Left kidney (tissue), 8 donors: ENCODE data around the gene MYCBPAP. TPM values are rescaled to one million over a fixed set of nuclear protein-coding genes. Genes with fewer than 3 reads are reported as not detected.

Experiments
- DNase-seq: peaks from one replicate; pipeline ENCODE4 v3.0.0-alpha.2; 2013
- long read RNA-seq, 8 donors: transcript quantifications; one replicate each; lab custom pipeline, GENCODE V29; 2026
- polyA plus RNA-seq: library from polyadenylated mRNA; unstranded; fragments of 120-200 nt; gene quantifications from one replicate; pipeline ENCODE4 v1.2.1, GENCODE V29; 2013; ENCODE audit not compliant: insufficient read length

Gene MYCBPAP
- 3.0 TPM for polyA plus RNA-seq
- long read RNA-seq, donor 1: 0 reads
- long read RNA-seq, donor 2: 0 reads
- long read RNA-seq, donor 3: 0 reads
- long read RNA-seq, donor 4: 0 reads
- long read RNA-seq, donor 5: 0 reads
- long read RNA-seq, donor 6: 0 reads
- long read RNA-seq, donor 7: 0 reads
- long read RNA-seq, donor 8: 0 reads

GRCh38 chr17:50507871-50508572 is at the start of gene MYCBPAP:
Gene MYCBPAP, plus strand, starts transcription at chr17:50508439. Its CDS starts 236 bp downstream, at chr17:50508675.
- peak; percentile 85 for DNase-seq

DNA sequence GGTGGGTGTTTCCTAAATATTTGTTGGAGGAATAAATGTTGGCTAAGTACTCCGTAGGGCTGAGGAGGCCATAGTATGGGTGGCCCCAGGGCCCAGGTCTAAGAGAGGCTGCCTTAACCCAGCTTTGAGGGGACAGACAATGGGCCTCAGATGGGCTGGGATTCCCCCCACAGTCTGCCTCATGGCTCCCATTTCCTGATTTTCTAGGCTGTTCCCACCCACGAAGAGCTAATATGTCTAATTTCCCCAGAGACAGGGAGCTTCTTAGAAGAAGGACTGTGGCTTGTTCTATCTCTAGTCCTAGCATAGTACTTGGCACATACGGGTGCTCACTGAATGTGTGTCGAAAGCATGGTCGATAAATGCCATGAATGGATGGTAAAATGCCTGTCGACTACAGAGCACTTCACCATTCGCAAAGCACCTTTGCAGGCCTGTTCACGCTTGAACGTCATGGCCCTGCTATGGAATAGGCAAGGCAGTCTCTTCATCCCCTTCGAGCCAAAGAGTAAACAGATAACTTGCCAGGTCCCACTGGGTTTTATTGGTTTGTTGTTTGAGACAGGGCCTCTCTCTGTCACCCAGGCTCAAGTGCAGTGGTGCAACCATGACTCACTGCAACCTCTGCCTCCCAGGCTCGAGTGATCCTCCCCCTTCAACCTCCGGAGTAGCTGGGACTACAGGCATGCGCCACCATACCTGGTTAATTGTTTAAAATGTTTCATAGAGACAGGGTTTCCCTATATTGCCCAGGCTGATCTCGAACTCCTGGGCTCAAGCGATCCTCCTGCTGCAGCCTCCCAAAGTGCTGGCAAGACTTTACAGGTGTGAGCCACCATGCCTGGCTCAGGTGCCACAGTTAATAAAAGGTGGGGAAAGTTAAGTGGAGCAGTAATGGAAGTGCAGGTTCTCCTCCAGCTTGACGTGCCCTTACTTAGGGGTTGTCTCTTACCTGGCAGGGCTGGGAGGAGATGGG is 49.2 kb upstream of the MYCBPAP start:
- DNase-seq: no peak

DNA sequence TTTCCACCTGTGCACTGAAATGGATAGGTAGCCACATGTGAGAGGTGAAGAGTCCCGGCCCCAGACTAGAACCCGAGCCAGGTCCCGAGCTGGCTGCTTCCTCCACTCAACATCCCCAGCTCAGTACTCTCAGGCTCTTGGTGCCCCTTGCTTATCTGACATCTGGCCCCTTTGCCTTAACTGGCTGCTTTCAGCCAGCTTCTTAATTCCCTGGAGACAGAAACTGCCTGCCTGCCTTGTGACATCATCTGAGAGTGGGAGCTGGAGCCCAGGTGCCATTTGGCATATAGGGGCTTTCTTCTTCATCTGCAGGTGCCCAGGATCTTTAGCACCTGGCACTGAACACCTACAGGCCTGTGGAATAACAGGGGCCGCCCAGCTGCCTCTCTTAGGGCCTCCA is 48.5 kb upstream of the MYCBPAP start:
- no peak for DNase-seq

DNA sequence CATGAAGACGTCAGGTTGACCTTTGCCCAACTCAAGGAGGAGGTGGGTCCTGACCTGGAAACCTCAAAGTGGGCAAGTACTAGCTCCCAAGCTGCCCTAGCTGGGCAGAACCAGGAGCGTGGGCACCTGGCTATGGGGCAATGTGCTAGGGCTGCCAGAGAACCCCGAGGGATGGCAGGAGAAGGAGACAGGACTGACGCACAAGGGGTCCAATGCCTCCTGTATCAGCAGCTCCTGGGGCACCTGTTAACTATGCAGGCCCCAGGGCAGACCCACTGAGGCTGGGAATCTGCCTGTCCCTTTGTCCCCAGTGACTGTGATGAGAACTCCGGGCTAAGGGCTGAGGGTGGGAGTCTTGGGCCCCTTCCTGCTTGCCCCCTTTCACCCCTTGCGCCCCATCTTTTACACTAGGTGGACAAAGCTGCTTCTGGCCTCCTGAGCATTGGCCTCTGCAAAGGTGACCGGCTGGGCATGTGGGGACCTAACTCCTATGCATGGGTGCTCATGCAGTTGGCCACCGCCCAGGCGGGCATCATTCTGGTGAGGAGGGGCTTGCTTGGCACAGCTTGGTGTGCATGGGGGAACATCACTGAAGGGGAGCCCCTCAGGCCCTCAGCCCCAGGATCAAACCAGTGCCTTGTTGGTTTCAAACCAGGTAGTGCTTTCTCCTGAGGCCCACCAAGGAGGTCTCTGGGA is 47.3 kb upstream of the MYCBPAP start:
- DNase-seq: no peak

DNA sequence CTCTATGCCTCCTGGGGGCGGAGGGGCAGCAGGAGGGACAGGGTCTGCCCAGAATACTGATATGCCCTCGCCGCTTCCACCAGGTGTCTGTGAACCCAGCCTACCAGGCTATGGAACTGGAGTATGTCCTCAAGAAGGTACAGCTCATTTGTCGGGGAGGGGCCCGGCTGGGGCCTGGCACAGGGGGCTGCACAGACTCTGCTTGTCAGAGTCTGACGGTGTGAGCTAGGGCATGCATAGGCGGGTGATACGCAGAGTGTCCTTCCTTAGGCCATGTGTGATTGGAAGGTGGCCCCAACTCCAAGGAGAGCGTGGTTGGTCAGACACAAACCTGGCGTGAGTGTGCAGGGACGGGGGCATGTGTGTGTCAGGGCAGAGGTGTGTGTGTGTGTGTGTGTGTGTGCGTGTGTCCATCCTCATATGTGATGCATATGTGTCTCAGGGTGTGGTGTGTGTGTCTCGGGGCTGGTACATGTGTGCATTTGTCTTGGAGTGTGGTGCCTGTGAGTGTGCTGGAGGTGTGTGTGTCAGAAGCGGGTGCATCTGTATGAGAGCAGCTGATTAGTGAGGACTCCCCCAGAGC is 46.6 kb upstream of the MYCBPAP start:
- no peak for DNase-seq

GRCh38 chr17:50462446-50462845 is 45.8 kb upstream of the MYCBPAP start:
- no peak for DNase-seq

- DNase-seq: no peak
These were observed 44.1 kb upstream of the MYCBPAP start for GRCh38 chr17:50464121-50464520.

- no peak for DNase-seq
These were observed 43.5 kb upstream of the MYCBPAP start for GRCh38 chr17:50464736-50465135.

- DNase-seq: no peak
These were observed 43.1 kb upstream of the MYCBPAP start for GRCh38 chr17:50465171-50465570.

DNA sequence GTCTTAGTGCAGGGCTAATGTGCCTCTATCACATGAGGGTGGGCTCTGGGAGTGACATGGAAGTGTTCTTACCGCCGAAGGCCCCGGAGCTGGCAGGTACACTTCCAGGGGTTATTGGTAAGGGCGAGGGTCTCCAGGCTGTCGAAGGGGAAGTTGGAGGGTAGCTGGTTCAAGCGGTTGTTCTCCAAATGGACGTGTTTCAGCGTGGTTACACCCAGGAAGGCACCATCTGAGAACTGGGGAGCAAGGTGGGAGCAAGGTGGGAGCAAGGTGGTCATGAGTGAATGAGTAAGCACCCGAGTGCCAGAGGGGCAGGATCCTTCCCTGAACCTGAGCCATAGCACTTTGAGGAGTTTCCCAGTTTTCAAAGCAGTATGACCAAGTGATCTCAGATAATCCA is 42.6 kb upstream of the MYCBPAP start:
- no peak for DNase-seq

- no peak for DNase-seq
These were observed 41.7 kb upstream of the MYCBPAP start for GRCh38 chr17:50466371-50467113.

DNA sequence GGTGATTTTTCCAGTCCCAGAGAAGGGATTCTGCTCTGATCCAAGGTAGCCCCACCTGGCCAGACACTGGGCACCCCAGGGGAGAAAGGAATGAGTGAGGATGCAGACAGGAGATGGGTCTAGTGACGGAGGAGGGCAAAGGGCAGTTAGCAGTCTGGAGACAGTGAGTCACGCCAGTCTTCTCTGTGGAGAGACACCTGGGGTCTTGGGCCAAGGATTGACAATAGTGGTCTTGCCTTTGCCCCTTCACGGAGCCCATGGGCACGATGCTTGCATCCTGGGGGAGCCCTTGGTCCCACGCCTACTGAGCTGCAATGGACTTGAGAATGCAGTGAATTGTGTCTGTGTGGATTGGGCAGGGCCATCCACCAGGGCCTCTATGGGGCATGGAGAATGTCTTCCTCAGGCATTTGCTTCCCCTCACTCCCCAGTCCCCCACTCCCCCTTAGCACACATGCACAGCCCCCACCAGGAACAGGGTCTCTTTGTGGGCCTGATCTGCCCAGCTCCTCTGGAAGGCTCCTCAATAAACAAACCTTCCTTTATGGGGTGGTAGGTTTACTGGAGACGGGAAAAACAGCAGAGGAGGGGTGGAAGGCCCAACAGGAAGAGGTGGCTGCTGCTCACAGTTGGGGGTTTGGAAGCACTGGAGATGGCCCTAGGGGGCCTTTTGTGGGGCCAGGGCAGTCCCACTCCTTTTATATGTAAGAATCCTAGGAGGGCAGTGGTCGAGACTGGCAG is 41.0 kb upstream of the MYCBPAP start:
- no peak for DNase-seq

DNA sequence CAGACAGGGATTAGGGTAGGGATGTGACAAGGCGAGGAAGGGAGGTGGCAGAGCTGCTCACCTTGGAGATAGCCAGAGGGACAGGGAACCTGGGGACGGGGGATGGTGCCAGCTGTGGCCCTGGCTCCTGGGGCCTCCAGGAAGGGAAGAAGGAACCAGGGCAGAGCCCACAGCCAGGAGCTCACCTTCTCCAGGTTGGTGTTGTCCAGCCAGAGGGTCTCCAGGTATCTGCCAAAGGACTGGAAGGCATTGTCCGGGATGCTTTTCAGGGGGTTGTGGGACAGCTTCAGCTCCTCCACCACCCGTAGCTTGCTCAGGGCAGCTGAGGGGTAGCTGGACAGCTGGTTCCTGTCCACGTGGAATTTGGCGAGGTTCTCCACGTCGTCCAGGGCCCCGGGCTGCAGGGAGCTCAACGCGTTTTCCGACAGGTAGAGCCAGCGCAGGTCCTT is 40.4 kb upstream of the MYCBPAP start:
- DNase-seq: no peak

DNA sequence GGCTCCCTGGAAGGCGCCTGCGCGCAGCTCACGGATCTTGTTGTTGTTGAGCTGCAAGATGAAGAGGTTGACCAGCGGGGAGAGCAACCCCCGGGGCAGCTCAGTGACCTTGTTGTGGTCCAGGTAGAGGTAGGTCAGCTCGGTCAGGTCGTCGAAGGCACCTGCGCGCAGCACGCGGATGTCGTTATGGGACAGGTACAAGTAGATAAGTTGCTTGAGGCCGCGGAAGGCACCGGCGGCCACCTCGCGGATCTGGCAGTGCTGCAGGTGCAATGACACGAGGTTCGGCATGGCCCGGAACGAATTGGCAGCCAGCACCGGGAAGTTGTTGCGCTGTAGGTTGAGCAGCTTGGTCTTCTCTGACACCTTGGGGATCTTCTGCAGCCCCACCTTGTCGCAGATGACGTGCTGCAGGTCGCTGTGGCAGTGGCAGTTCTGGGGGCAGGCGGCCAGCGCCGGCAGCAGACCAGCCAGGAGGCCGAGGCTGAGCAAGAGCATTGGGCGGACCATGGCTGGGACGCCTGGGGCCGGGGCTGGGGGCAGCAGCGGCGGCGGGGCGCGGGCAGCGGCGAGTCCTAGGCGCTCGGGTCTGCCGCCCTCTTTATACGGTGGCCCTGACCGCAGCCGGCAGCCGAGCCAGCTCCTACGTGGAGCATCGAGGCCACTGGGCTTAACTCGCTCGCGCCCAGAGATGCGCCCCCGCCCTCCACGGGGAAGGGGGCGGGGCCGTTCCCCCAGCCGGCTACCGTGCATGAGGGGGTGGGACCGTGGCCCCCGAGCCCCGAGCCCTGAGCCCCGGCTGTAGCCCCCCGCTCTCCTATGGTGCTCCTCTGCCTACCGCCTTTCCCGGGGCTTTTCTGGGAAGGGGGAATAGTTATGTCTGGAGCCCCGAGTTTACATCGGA is 39.7 kb upstream of the MYCBPAP start, which contains the start of gene CHAD:
TSS of gene CHAD (minus strand) at position 577 of the 904 bp plus-strand sequence. CDS start at position 510, 67 bp downstream.
- DNase-seq: no peak

- DNase-seq: no peak
These were observed 39.0 kb upstream of the MYCBPAP start for GRCh38 chr17:50469208-50469605.

DNA sequence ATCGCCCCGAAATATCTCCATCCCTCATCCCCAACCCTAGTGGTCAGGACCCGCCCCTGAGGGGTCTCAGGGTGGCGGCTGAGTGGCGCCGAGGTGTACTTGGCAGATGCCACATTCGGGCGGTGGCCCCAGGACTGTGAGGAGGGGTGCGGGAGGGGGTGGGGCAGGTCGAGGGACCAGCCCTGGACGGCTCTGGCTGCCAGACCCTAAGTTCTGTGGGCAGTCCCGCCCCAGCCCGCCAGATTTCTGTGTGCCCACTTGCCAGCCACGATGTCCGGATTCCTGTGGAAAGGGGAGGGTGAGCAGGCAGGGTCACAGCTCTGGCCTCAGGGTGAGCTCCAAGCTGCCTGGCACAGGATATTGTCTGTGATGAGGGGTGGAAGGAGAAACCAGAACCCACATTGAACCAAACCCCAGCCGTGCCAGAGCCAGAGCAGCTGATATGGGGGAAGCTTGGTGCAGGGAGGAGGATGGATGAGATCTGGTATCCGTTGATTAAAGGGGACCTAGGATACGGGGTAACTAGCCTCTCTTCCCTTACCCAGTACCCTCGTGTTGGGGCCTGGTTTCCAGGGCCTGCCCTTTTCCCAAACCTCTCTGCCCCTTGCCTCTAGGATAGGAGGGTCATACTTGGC is 38.5 kb upstream of the MYCBPAP start:
- no peak for DNase-seq

DNA sequence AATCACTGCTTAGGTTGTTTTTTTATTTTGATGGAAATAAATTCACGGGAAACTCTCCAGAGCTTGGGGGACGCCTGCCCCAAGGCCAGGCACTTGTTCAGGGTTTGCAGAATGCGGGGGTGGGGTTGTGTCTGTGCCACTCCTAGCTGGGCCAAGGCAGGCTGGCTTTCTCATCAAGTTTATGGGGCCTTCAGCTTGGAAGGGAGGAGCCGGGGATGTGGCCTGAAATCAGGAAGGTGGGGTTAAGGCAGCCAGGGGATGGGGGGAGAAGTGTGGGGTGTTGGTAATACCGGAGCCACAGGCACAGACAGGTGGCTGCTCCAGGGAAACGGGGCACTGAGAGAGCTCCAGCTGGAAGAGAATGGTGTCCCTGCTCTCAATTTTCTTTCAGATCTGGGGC is 37.8 kb upstream of the MYCBPAP start:
- DNase-seq: no peak
